ENCODE measurements around the gene LELP1.

LELP1 gene

DNA sequence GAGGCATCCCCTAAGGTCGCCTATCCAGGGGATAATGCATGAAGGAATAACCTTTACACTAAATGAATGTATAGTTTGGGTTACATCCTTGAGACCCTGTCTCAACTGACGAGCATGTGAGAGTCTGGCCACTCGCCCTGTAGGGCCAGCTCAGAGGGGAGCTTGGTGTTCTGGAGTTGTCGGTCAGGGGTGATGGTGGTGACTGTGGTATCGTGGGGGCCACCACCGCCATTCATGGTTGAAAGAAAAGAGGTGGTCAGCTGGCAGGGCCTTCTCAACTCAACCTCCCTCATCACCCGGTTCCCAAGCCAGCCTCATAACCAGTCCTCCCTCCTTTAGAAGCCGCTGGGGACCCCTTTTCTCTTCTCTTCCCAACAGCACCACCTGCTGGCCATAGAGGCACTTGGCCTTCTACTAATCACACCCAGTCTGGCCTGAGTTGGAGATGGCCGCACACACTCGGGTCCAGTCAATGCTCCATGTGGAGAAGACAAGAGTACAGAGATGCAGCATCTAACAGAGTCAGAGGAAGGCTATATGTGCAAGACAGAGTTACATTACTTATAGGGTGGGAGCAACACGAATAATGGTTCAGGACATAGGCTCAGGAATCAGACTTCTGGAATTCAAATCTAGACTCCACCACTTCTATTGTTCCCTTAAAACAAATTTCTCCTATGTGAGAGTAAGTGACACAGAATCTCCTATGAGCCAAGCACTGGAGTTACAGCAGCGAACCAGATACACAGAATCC, 26.0 kb downstream of the LELP1 start:
- peak; percentile 30 for DNase-seq

DNA sequence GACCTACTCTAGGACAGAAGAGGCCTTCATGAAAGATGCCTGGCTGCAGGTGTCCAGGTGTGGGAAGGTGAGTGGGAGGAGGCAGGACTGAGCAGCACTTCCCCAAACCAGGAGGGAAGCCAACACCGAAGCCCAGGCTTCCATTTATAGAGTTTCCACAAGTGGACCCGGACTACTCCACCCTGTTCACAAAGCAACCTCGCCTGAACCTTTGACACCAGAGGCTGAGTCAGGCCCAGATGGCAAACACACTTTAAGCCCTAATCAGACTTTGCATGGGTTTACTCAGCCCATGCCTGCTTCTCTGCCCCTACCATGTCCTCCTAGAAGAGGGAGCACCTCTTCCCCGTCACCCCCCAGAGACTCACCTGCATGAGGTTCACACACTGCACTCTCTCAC, 28.1 kb downstream of the LELP1 start:
- DNase-seq, result no peak

DNA sequence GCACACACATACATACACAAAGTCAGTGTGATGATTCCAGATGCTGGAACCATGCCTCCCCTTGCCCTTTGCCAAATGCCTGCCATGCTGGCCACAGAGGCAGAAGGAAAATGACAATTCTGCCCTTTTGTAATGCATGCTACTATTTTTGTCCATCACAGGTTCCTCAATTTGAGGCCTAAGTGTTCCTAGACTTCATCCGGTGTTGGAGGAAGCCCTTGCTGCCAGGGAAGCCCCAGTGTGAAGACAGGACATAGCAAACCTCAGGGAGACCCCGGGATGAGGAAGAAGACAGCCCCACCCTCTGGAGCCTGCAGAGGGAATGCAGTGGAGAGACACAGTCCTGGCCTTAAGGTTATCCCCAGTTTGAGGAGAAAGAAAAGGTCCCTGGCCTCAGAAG, 28.6 kb downstream of the LELP1 start:
- no peak for DNase-seq

DNA sequence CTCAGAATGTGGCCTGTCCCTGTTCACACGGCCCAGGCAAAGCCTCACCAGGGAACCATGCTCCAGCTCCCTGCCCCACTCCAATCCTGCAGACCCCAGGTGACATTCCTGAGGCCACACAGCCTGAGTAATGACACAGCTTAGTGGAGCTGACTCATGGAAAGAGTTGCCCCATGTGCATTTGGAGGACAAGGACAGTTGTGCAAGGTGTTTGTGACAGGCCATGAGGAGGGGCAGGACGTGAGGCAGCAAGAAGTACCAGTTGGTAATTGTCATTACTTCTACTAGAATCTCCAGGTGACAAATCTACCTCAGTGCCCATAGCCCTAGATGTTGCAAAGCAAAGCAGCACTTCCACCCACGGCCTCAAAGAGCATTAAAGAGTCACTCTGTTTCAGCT, 29.3 kb downstream of the LELP1 start:
- DNase-seq, result no peak

DNA sequence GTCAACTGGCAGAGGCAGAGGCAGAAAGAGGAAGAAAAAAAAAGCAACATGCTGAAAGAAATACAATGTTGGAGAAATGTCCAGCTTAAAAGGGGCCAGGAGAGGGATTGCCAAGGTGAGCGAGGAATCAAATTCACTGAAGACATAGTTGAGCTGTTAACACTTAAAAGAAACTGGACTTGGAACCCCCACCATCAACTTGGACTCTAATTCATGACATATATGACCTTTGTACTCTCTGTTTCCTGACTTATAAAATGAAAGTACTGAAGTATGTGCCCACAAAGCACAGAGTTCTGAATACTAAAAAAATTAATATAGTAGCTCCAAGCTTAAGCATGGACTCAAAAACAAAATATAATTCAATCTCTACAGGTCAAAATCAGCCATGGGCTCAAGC, 30.2 kb downstream of the LELP1 start:
- DNase-seq, result no peak

DNA sequence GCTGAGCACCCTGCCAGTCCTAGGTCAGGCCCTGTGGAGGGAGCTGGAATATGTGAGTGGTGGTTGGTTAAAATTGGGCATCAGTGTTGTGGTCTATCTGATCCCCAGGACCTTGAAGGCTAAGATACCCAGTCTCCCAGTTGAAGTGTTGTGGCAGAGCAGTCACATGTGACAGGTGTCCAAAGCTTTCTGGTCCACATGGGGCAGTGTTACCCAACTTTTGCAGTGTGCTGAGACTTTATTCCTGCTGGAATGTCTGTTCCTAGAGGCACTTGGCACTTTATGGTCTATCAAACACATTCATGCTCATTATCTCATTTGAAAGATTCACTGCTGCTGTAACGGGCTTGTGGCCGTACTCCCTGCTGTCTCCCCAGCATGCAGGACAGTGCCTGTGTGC, 35.3 kb downstream of the LELP1 start:
- no peak for DNase-seq

DNA sequence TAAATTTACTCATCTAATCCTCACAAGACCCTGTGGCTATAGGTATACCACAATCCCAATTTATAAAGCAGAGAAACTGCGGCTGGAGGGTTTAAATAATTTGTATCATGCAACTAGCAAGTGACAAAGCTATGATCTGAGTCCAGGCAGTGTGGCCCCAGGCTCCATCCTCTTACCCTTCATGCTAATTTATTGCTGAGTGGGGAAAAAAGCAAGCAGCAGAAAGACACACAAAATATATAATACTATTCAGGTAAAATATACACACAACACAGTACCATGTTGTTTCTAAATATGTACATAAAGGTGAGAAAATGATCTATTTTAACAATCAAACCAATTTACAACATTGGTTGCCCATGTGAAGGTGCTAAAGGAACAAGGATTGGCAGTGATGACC, 38.9 kb downstream of the LELP1 start:
- no peak for DNase-seq

DNA sequence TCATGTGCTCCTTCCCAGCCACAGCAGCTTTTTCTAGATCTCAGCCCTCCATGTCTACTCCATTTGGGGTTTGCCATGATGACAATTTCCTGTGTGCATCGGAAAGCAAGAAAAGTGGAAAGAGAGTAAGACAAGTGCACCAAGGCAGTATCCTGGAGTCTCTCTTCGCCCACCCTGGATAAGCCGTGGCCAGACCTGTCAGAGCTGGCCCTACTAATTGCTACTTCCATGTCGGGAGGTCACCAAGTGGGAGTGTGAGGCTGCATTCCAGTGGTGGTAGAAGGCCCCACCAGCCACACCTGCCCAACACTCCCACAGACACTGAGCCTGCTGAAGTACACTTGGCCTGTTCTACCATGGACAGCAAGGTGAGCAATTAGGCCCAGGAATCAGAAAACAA, 42.2 kb downstream of the LELP1 start:
- DNase-seq, result no peak

DNA sequence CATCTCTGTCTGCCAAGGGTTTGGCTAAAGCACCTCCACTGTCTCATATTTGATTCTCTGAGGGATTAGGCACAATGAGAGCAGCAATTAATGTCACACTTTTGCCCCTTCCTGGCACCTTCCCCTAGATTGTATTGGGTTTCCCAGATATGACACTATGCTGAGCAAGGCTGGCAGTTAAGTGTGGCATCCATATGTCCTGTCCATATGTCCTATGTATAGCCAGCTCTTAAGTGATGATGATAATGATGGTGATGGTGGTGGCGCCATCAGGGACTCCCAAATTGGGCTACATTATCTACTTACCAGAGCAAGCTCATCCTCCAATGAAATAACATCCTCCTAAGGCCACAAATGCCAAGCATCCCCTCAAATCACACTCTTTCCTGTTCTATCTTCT, 42.8 kb downstream of the LELP1 start:
- DNase-seq, result no peak

DNA sequence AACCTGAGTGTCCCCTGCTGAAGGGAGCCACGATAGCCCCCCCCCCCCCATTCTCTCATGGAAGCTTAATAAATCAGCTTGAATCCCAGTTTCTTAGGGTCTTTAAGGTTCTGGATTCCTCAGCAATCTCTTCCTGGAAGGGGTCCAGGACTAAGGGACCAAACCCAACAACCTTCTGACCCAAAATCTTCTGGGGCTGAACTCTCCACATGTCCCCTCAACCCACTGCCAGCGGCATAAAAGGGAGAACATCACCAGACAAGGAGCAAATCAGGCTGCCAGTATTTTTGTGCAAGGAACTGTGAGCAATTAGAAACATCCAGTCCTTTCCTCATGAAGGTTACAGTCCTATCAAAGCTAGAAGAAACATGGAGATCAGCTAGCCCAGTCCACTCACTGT, 43.6 kb downstream of the LELP1 start:
- no peak for DNase-seq

DNA sequence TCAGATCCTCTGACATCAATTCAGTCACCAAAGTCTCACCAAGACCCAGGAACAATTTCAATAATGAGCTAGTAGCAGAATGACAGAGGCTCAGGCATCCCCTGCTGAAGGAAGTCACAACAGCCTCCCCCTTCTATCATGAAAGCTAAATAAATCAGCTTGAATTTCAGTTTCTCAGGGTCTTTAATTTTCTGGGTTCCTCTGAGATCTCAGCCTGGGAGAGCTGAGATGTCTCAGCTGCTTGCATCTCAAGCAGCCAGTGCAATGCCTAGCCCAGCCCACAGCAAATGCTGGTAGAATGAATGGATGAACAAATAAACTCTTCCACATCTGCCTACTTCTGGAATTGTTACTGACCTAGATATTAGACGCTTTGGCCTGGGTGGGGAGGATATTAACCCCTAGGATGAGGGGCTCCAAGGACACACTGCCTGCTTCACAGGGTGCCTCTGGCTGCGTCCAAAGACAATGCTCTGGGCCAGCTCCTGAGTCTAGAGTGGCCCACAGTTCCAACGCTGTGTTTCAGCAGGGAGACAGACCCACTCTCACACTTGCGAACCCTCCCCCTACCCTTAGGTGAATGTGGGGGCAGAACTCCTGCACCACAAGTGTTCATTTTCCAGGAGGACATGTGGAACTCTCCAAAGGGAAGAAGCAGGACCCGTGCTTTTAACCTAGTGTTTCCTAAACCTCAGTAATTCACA, 45.1 kb downstream of the LELP1 start:
- no peak for DNase-seq

DNA sequence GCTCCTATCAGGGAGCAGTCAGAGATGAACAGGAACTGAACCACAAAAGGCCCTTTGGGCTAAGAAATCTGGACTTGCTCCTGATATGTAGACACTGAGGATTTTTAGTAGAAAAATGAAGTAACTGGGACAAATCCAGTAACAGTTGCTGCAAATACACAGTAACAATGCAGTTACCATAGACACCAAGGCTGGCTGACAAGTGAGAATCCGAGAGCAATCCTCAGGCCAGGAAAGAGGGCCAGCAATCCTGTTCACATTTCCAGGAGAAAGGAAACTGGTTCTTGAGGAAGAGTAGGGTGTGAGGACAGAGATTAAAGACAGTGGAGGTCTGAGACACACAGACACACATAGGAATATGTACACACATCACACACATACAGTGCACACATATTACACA, 46.9 kb downstream of the LELP1 start:
- no peak for DNase-seq

DNA sequence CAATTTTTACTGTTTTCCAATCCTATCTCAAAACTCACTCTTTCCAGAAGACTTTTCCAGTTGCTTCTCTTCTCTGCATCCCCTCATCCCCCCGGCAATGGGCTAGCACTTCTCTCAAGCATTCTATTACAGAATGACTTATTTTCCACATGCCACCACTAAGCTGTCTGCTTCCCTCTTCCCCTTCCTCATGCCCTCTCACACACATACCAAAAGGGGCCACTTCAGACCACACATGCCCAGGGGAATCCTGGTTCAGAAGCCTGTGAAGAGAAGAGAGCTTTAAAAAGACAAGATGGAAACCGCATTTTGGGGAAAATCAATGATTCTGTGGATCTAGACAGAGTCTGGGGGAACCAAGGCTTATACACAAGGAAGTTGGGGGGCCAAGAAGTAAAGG, 47.9 kb downstream of the LELP1 start:
- no peak for DNase-seq

DNA sequence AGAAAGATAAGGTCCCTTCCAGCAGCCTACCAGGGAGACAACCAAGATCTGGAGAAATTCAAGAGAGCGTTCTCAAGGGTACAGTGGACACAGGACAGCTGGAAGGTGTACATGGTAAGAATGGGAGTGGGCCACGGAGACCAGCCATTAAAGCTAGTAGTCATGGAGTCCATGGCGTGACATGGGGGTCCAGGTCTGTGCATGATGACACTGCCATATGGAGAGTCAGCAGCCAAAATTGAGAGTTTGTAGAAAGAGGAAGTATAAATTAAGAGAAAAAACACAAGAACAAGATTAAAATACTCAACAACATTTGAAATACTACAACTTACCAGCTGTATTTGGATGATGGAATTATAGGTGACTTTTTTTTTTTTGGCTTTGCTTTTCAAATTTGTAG, 48.3 kb downstream of the LELP1 start:
- no peak for DNase-seq

DNA sequence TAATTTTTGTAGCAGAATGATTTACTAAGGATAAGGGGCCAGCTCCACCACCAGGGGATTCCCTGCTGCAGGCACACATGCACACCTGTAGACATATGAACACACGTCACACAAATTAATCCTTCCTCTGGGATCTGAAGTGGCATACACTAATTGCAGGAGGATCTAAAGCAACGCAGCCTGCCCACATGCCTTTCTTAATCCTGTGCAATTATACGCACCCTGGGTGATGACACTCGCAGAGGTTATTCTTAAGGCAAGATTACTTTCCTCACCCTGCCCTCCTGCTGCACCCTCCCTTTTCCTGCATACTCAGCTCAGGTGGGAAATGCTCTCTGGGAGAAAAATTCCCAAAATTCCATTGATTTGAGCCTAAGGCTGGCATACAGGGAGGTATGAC, 48.8 kb downstream of the LELP1 start:
- no peak for DNase-seq

DNA sequence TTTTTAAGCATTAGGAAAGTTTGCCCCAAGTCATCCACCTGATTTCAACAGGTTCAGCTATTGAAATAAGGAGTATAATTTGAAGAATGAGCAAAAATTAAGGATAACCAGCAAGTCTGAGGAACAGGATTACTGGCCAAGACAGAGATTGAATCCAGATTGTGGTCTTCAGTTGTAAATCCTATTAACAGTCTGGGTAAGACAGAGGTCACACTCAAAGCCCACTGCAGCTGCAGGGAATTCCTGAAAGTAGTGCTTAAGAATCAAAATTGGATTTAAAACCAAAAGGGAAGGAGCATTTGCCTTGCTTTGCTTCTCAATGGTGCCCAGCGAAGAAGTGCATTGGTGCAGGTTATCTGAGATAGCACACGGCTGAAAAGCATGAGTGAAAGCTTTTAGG, 49.8 kb downstream of the LELP1 start:
- no peak for DNase-seq

DNA sequence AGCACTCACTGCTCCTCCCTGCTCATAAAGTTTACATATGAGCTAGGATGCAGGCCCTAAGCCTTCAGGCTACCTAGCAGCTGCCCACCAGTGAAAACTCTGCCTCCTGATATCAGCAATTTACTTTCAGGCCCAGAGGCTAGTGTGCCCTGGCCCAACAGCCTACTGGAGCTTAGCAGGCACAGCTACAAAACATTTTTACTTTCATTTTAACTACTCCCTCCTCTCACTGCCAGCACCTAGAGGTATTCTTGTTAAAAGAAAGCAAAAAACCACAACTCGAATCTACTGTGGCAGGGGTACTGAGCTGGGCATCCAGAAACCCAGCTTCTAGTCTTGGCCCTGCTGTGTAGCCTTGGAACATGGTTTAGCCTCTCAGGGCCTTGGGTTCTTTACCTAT, 50.5 kb downstream of the LELP1 start:
- DNase-seq, result peak; percentile 33

Measured in activated CD4-positive, alpha-beta T cell treated with anti-CD3 and anti-CD28 coated beads, Interleukin-10, Interleukin-2, amounts not matched to agents 100 ng/mL and 50 ng/mL, durations not matched to agents 16 hours and 8 hours (primary cell).